HepG2 (cell line): ENCODE data around the gene OSM. TPM values are rescaled to one million over a fixed set of nuclear protein-coding genes. Genes with fewer than 3 reads are reported as not detected.

Experiments
- ARHGAP35 ChIP-seq: sonication (generic); formaldehyde crosslinking; IDR thresholded peaks from 2 replicates; pipeline ENCODE4 v1.9.0; 2022; ENCODE audit warnings: mild to moderate bottlenecking, inconsistent platforms, moderate library complexity, missing genetic modification reagents, borderline replicate concordance
- CENPT ChIP-seq: sonication (generic); formaldehyde crosslinking; IDR thresholded peaks from 2 replicates; pipeline ENCODE4 v1.8.0; 2022; ENCODE audit warnings: low read depth, mild to moderate bottlenecking, moderate library complexity, missing genetic modification reagents
- CREB1 ChIP-seq, 2 experiments: fragments of 450-650 bp in 1 of 2; IDR thresholded peaks; 2 replicates each; pipeline ENCODE4 v1.6.1; 2016 to 2017; ENCODE audit warnings: control low read depth in 1 of 2, mild to moderate bottlenecking in 1 of 2, missing compliant biosample characterization in 1 of 2, missing genetic modification characterization in 1 of 2
- GPN1 ChIP-seq: sonication (generic); formaldehyde crosslinking; IDR thresholded peaks from 2 replicates; pipeline ENCODE4 v1.5.1; 2020; ENCODE audit warnings: missing genetic modification reagents, borderline replicate concordance
- HCFC1 ChIP-seq: fragments of 150-350 bp; IDR thresholded peaks from 2 replicates; pipeline ENCODE4 v1.6.1; 2014; ENCODE audit warnings: low read depth, low read length
- HES4 ChIP-seq: sonication (generic); formaldehyde crosslinking; IDR thresholded peaks from 2 replicates; pipeline ENCODE4 v1.9.0; 2021; ENCODE audit warnings: mild to moderate bottlenecking, missing genetic modification reagents, borderline replicate concordance
- IRF2 ChIP-seq: IDR thresholded peaks from 2 replicates; pipeline ENCODE4 v1.6.1; 2018; ENCODE audit warnings: missing genetic modification reagents, missing compliant biosample characterization
- RARG ChIP-seq: sonication (generic); formaldehyde crosslinking; IDR thresholded peaks from 2 replicates; pipeline ENCODE4 v1.4.0; 2020; ENCODE audit warnings: low read depth, mild to moderate bottlenecking, missing genetic modification reagents
- TCF12 ChIP-seq, 2 experiments: fragments of 450-650 bp in 1 of 2; sonication (generic) in 1 of 2; formaldehyde crosslinking in 1 of 2; IDR thresholded peaks; 2 replicates each; pipeline versions ENCODE4 v1.6.1 to v1.8.0; 2017 to 2022; ENCODE audit warnings: antibody characterized with exemption in 1 of 2, mild to moderate bottlenecking in 1 of 2, missing genetic modification reagents in 1 of 2, moderate library complexity in 1 of 2
- TOE1 ChIP-seq: sonication (generic); formaldehyde crosslinking; IDR thresholded peaks from 2 replicates; pipeline ENCODE4 v1.4.0; 2020; ENCODE audit warnings: mild to moderate bottlenecking, missing genetic modification reagents
- TSC22D2 ChIP-seq: sonication (generic); formaldehyde crosslinking; IDR thresholded peaks from 2 replicates; pipeline ENCODE4 v1.5.1; 2020; ENCODE audit warnings: missing genetic modification reagents, mild to moderate bottlenecking, borderline replicate concordance
- ZMYM2 ChIP-seq: sonication (generic); formaldehyde crosslinking; IDR thresholded peaks from 2 replicates; pipeline ENCODE4 v1.8.0; 2022; ENCODE audit warnings: mild to moderate bottlenecking, missing genetic modification reagents
- ZNF572 ChIP-seq: sonication (generic); formaldehyde crosslinking; IDR thresholded peaks from 2 replicates; pipeline ENCODE4 v1.5.1; 2020; ENCODE audit warnings: mild to moderate bottlenecking, missing genetic modification reagents
- ZNF761 ChIP-seq: sonication (generic); formaldehyde crosslinking; conservative IDR thresholded peaks from 2 replicates; pipeline ENCODE4 v1.4.0; 2020; ENCODE audit warnings: mild to moderate bottlenecking, missing genetic modification reagents
- polyA plus RNA-seq, 8 experiments: library from polyadenylated mRNA; depleted of rRNA in 3 of 8; stranded (reverse) in 7 of 8; unstranded in 1 of 8; fragments of >200 nt; fragmentation: Illumina TruSeq in 4 of 8; extraction: Trizol in 4 of 8; gene quantifications; 2 replicates each; pipeline versions ENCODE4 v1.2.1 to v1.2.3, GENCODE V29; 2011 to 2016; ENCODE audit warnings: low read depth in 4 of 8, missing spikeins in 1 of 8, mixed read lengths in 1 of 8; ENCODE audit not compliant: insufficient read depth in 1 of 8
- total RNA-seq, 5 experiments: library from RNA; depleted of rRNA; stranded (reverse); fragments of >200 nt; fragmentation: Illumina TruSeq; extraction: Trizol; gene quantifications; 2 replicates each; pipeline ENCODE4 v1.2.3, GENCODE V29; 2016; ENCODE audit warnings: low read depth in 1 of 5
- TF ChIP-seq, protein P1 (sequence below): sonication (generic); formaldehyde crosslinking; IDR thresholded peaks from 2 replicates; pipeline ENCODE4 v1.4.0; 2020; ENCODE audit warnings: missing genetic modification reagents, borderline replicate concordance
- TF ChIP-seq, protein P2 (sequence below): sonication (generic); formaldehyde crosslinking; IDR thresholded peaks from 2 replicates; pipeline ENCODE4 v1.4.0; 2020; ENCODE audit warnings: missing genetic modification reagents
- TF ChIP-seq, protein P3 (sequence below): sonication (generic); formaldehyde crosslinking; IDR thresholded peaks from 2 replicates; pipeline ENCODE4 v1.4.0; 2020; ENCODE audit warnings: missing genetic modification reagents

The OSM gene
- total and polyA plus RNA-seq, 2 of the 13 experiments (the other 11 are each of a cell fraction or from before 2014, with no cell fraction given): not detected

DNA sequence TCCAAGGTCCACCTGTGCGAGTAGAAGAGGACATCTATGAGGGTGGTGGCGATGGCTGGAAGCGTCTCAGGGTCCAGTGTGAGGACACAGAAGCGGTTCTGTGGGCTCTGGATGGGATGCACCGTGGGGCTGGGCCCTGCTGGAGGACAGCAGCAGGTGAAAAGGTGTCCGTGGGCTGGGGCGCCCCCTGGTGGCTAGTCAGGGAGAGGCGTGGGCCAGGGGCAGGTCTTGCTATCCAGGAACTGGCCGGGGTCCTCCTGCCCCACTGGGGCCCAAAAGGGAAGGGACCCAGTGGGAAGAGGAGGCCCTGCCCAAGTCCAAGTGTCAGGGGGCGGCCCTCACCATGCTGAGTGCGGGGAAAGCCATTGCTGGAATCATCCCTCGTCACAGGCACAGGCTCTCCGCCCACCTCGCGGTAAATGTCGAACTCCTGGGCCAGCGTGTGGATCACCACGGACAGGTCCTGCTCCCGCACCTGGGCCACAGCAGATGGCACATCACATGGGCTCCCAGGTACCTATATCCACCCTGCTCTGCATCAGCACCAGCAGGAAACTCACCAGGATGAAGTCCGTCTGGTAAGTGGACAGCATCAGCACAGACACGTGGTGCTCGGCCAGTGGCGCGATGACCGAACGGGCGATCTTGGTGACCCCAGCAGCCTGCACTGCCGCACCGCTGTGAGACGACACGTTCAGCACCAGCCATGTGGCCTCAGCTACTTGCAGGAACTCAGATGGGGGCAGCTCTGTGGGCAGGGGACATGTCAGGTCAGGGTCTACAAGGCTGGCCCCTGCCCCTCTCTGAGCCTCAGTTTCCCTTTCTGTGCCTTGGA lies 20.4 kb upstream of the OSM start (continued):
- TF ChIP-seq, protein P1, sequence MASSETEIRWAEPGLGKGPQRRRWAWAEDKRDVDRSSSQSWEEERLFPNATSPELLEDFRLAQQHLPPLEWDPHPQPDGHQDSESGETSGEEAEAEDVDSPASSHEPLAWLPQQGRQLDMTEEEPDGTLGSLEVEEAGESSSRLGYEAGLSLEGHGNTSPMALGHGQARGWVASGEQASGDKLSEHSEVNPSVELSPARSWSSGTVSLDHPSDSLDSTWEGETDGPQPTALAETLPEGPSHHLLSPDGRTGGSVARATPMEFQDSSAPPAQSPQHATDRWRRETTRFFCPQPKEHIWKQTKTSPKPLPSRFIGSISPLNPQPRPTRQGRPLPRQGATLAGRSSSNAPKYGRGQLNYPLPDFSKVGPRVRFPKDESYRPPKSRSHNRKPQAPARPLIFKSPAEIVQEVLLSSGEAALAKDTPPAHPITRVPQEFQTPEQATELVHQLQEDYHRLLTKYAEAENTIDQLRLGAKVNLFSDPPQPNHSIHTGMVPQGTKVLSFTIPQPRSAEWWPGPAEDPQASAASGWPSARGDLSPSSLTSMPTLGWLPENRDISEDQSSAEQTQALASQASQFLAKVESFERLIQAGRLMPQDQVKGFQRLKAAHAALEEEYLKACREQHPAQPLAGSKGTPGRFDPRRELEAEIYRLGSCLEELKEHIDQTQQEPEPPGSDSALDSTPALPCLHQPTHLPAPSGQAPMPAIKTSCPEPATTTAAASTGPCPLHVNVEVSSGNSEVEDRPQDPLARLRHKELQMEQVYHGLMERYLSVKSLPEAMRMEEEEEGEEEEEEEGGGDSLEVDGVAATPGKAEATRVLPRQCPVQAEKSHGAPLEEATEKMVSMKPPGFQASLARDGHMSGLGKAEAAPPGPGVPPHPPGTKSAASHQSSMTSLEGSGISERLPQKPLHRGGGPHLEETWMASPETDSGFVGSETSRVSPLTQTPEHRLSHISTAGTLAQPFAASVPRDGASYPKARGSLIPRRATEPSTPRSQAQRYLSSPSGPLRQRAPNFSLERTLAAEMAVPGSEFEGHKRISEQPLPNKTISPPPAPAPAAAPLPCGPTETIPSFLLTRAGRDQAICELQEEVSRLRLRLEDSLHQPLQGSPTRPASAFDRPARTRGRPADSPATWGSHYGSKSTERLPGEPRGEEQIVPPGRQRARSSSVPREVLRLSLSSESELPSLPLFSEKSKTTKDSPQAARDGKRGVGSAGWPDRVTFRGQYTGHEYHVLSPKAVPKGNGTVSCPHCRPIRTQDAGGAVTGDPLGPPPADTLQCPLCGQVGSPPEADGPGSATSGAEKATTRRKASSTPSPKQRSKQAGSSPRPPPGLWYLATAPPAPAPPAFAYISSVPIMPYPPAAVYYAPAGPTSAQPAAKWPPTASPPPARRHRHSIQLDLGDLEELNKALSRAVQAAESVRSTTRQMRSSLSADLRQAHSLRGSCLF (CRISPR knock-in tag): no peak
- no peak for TF ChIP-seq ARHGAP35 (CRISPR knock-in tag)
- TF ChIP-seq HES4: no peak
- TF ChIP-seq TOE1 (CRISPR knock-in tag): no peak
- TF ChIP-seq TCF12 (IDR thresholded peaks at IDR 0.05): no peak
- TF ChIP-seq TCF12 (CRISPR knock-in tag; IDR thresholded peaks at IDR 0.05): no peak
- TF ChIP-seq ZNF761: no peak
- no peak for TF ChIP-seq CENPT (CRISPR knock-in tag)
- 0 out of 2 replicates have a peak, but pooled peaks have one; percentile 19 for TF ChIP-seq IRF2
- TF ChIP-seq ZNF572 (CRISPR knock-in tag): no peak
- TF ChIP-seq, protein P2, sequence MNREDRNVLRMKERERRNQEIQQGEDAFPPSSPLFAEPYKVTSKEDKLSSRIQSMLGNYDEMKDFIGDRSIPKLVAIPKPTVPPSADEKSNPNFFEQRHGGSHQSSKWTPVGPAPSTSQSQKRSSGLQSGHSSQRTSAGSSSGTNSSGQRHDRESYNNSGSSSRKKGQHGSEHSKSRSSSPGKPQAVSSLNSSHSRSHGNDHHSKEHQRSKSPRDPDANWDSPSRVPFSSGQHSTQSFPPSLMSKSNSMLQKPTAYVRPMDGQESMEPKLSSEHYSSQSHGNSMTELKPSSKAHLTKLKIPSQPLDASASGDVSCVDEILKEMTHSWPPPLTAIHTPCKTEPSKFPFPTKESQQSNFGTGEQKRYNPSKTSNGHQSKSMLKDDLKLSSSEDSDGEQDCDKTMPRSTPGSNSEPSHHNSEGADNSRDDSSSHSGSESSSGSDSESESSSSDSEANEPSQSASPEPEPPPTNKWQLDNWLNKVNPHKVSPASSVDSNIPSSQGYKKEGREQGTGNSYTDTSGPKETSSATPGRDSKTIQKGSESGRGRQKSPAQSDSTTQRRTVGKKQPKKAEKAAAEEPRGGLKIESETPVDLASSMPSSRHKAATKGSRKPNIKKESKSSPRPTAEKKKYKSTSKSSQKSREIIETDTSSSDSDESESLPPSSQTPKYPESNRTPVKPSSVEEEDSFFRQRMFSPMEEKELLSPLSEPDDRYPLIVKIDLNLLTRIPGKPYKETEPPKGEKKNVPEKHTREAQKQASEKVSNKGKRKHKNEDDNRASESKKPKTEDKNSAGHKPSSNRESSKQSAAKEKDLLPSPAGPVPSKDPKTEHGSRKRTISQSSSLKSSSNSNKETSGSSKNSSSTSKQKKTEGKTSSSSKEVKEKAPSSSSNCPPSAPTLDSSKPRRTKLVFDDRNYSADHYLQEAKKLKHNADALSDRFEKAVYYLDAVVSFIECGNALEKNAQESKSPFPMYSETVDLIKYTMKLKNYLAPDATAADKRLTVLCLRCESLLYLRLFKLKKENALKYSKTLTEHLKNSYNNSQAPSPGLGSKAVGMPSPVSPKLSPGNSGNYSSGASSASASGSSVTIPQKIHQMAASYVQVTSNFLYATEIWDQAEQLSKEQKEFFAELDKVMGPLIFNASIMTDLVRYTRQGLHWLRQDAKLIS (CRISPR knock-in tag): no peak
- no peak for TF ChIP-seq GPN1 (CRISPR knock-in tag)
- TF ChIP-seq HCFC1: no peak
- TF ChIP-seq ZMYM2 (CRISPR knock-in tag): no peak
- TF ChIP-seq CREB1 (IDR thresholded peaks at IDR 0.05): no peak
- TF ChIP-seq CREB1 (CRISPR knock-in tag; IDR thresholded peaks at IDR 0.05): no peak
- no peak for TF ChIP-seq RARG
- TF ChIP-seq, protein P3, sequence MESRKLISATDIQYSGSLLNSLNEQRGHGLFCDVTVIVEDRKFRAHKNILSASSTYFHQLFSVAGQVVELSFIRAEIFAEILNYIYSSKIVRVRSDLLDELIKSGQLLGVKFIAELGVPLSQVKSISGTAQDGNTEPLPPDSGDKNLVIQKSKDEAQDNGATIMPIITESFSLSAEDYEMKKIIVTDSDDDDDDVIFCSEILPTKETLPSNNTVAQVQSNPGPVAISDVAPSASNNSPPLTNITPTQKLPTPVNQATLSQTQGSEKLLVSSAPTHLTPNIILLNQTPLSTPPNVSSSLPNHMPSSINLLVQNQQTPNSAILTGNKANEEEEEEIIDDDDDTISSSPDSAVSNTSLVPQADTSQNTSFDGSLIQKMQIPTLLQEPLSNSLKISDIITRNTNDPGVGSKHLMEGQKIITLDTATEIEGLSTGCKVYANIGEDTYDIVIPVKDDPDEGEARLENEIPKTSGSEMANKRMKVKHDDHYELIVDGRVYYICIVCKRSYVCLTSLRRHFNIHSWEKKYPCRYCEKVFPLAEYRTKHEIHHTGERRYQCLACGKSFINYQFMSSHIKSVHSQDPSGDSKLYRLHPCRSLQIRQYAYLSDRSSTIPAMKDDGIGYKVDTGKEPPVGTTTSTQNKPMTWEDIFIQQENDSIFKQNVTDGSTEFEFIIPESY (CRISPR knock-in tag): peak; percentile 76; the same call in 1 of the 2 replicates
- TF ChIP-seq TSC22D2 (CRISPR knock-in tag): no peak
